ENCODE results near the gene SRSF7. TPM values are rescaled to one million over a fixed set of nuclear protein-coding genes. Genes with fewer than 3 reads are reported as not detected.
"Not testable (repeated sequence)": the region's sequence is repeated elsewhere in the genome, so short reads cannot be mapped to it uniquely, and the experiment has no call there.

Gene SRSF7
- 84.8 TPM for total RNA-seq

- peak; percentile 99 for DNase-seq (ENCODE audit: low spot score)
Measured at GRCh38 chr2:38750891-38751595, at the start of gene SRSF7. Gene SRSF7 (minus strand): TSS chr2:38751361. CDS start chr2:38751256, 105 bp downstream.

DNA sequence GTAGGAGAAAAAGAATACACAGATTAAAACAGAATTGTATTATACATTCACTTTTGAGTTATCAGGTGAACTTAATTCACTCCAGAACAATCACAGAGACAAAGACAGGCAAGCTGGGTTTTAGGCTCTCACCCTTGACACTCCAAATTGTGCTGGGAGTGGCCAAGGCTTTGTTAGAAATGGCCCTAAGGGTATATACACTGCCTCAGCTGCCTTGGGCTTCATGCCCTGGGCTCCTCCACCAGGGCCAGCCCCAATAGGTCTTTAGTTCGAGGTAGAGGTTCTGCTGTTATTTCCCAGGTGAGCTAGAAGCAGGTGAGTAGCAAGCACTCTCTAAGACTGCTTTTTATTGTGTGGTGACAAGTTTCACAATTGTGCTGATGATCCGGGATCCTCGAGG is 46.8 kb upstream of the SRSF7 start:
- DNase-seq (ENCODE audit: low spot score), result no peak

- DNase-seq (ENCODE audit: low spot score), result no peak
Measured at GRCh38 chr2:38797250-38797676, 46.1 kb upstream of the SRSF7 start.

DNA sequence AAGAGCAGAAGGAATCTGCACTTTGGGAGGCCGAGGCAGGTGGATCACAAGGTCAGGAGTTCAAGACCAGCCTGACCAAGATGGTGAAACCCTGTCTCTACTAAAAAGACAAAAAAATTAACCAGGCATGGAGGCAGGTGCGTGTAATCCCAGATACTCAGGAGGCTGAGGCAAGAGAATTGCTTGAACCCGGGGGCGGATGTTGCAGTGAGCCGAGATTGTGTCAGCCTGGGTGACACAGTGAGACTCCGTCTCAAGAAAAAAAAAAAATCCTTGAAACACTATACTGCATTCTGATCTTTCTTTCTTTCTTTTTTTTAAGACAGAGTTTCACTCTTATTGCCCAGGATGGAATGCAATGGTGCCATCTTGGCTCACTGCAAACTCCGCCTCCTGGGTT is 43.9 kb upstream of the SRSF7 start:
- DNase-seq (ENCODE audit: low spot score), result not testable (repeated sequence)

DNA sequence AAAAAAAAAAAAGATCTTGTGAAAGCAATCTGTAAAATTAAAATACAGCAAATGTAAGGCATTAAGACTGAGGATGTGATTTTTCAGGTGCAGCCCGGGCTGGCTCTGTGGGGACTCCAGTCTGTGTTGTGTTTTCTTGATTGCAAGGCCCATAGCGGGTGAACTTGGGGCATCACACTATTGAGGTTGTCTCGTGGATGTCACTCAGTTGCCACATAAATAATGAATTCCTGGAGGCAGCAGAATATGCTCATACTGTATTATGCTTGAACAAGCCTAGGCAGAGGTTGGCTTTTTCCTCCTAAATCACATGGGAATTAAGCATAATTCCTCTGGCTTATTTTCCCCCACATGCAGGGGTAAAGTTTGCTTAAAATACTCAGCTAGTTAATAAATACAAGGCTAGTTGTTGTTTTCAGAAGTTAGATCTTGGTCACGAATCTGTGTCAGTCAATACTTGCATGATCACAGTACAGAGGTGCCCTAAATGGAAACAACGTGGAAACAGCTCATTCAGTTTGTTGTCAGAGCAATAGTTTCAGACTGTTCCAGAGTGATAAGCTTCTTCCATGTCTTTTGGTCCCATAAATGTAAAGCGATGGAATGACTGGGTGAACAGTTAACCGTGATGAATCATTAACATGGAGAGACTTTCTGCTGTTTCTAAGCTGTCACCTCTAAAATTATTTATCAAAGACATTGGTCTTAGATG is 43.2 kb upstream of the SRSF7 start:
- no peak for DNase-seq (ENCODE audit: low spot score)

- DNase-seq (ENCODE audit: low spot score), result peak; percentile 77
Measured at GRCh38 chr2:38793511-38793910, 42.4 kb upstream of the SRSF7 start.

- no peak for DNase-seq (ENCODE audit: low spot score)
Measured at GRCh38 chr2:38792751-38793150, 41.6 kb upstream of the SRSF7 start.

- not testable (repeated sequence) for DNase-seq (ENCODE audit: low spot score)
Measured at GRCh38 chr2:38792321-38792720, 41.2 kb upstream of the SRSF7 start.

- no peak for DNase-seq (ENCODE audit: low spot score)
Measured at GRCh38 chr2:38791744-38792143, 40.6 kb upstream of the SRSF7 start.

DNA sequence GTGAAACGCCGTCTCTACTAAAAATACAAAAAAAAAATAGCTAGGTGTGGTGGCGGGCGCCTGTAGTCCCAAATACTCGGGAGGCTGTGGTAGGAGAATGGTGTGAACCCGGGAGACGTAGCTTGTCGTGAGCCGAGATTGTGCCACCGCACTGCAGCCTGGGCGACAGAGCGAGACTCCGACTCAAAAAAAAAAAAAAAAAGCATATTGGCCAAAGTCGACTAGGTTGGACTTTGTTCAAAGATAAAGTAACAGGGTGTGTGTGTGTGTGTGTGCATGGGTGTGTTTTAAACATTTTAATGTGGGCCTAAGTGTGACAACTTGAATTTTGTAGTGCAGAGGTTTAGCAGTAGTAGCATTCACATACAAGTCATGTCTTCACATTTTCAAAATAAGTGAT is 38.5 kb upstream of the SRSF7 start:
- peak; percentile 20 for DNase-seq (ENCODE audit: low spot score)

DNA sequence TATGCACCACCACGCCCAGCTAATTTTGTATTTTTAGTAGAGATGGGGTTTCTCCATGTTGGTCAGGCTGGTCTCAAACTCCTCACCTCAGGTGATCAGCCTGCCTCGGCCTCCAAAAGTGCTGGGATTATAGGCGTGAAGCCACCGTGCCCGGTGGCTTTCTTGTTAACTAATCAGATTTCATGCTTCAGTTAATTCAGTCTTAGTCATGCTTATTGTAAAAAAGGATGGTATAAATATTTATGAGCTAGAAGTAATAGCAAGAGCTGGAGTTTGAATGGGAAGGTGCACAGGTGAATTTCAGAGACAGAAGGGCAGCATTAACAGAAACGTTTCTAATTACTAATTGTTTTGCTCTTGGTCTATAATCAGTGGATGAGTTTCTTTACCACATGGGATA is 37.1 kb upstream of the SRSF7 start:
- no peak for DNase-seq (ENCODE audit: low spot score)

DNA sequence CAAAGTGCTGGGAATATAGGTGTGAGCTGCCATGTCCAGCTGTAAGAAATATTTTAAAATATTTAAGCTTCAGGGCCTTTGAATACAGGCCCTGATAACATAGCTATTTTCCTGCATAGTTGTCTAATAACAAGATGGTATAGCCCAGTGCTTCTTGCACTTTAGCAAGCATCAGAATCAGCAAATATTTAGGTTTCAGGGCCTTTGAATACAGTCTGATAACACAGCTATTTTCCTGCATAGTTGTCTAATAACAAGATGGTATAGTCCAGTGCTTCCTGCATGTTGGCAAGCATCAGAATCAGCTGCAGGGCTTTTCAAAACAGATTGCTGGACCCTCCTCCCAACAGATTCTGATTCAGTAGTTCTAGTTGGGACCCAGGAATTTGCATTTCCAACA is 32.4 kb upstream of the SRSF7 start:
- DNase-seq (ENCODE audit: low spot score), result no peak

DNA sequence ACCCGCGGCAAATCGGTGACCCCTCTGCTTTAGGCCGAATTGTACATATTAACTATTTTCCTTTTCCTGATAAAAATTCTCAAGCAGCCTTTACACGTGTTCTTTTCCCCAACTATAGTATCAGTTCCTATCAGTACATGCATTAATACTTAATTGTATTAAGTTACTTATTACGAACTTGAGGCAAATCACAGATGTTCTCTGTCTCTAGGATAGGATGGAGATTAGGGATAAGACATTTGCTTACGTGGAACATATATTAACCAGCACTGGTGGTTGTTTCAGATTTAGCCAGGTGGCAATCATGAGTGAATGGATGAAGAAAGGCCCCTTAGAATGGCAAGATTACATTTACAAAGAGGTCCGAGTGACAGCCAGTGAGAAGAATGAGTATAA is 27.5 kb upstream of the SRSF7 start:
- DNase-seq (ENCODE audit: low spot score), result no peak

- no peak for DNase-seq (ENCODE audit: low spot score)
Measured at GRCh38 chr2:38776531-38776930, 25.4 kb upstream of the SRSF7 start.

DNA sequence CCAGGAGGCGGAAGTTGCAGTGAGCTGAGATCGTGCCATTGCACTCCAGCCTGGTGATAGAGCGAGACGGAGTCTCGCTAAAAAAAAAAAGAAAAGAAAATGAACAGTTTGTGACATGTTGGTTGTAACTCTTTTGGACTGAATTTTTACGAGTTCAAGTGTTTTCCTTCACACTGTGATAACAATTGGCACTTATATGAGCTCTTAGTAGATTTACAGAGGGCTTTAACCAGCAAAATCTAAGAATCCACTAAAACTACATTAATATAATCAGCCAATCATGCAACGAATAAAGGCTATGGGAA is 24.7 kb upstream of the SRSF7 start:
- DNase-seq (ENCODE audit: low spot score), result no peak

- no peak for DNase-seq (ENCODE audit: low spot score)
Measured at GRCh38 chr2:38775097-38775920, 24.1 kb upstream of the SRSF7 start.

- DNase-seq (ENCODE audit: low spot score), result no peak
Measured at GRCh38 chr2:38771632-38772031, 20.5 kb upstream of the SRSF7 start.

GRCh38 chr2:38765551-38765950 is 14.4 kb upstream of the SRSF7 start:
- DNase-seq (ENCODE audit: low spot score), result no peak

- DNase-seq (ENCODE audit: low spot score), result no peak
Measured at GRCh38 chr2:38765149-38765548, 14.0 kb upstream of the SRSF7 start.

GRCh38 chr2:38763728-38764127 is 12.6 kb upstream of the SRSF7 start:
- DNase-seq (ENCODE audit: low spot score), result no peak

GRCh38 chr2:38763228-38763627 is 12.1 kb upstream of the SRSF7 start:
- DNase-seq (ENCODE audit: low spot score), result no peak

DNA sequence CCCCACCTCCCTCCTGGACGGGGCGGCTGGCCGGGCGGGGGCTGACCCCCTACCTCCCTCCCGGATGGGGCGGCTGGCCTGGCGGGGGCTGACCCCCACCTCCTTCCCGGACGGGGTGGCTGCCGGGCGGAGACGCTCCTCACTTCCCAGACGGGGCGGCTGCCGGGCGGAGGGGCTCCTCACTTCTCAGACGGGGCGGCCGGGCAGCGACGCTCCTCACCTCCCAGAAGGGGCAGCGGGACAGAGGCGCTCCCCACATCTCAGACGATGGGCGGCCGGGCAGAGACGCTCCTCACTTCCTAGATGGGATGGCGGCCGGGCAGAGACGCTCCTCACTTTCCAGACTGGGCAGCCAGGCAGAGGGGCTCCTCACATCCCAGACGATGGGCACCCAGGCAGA is 4.7 kb upstream of the SRSF7 start:
- not testable (repeated sequence) for DNase-seq (ENCODE audit: low spot score)

GRCh38 chr2:38754506-38754905 is 3.3 kb upstream of the SRSF7 start:
- DNase-seq (ENCODE audit: low spot score), result no peak

All from mucosa of gallbladder (tissue), 1 donor.